Measurements from ENCODE around the gene SEM1. TPM values are rescaled to one million over a fixed set of nuclear protein-coding genes. Genes with fewer than 3 reads are reported as not detected.
A peak's percentile ranks its signal among the peaks of the same experiment; 100 is the strongest.

SEM1 gene
- total and polyA plus RNA-seq, 9 of the 15 experiments (the other 6 are each of a cell fraction or from before 2014, with no cell fraction given), result 74.7 to 938 (median 454) TPM

- TF ChIP-seq, protein P1, sequence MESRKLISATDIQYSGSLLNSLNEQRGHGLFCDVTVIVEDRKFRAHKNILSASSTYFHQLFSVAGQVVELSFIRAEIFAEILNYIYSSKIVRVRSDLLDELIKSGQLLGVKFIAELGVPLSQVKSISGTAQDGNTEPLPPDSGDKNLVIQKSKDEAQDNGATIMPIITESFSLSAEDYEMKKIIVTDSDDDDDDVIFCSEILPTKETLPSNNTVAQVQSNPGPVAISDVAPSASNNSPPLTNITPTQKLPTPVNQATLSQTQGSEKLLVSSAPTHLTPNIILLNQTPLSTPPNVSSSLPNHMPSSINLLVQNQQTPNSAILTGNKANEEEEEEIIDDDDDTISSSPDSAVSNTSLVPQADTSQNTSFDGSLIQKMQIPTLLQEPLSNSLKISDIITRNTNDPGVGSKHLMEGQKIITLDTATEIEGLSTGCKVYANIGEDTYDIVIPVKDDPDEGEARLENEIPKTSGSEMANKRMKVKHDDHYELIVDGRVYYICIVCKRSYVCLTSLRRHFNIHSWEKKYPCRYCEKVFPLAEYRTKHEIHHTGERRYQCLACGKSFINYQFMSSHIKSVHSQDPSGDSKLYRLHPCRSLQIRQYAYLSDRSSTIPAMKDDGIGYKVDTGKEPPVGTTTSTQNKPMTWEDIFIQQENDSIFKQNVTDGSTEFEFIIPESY (CRISPR knock-in tag; IDR thresholded peaks at IDR 0.05), result no peak
- TF ChIP-seq FOXP1 (CRISPR knock-in tag; IDR thresholded peaks at IDR 0.05) (no peak), HDAC1 (IDR thresholded peaks at IDR 0.05) (peak in 1 of 2 experiments; percentile 82; a peak in 2 of 4 replicates), MEF2A (IDR thresholded peaks at IDR 0.05; ENCODE audit: control insufficient read depth, low read depth, low read length) (no peak), MCM7 (IDR thresholded peaks at IDR 0.05) (no peak), ZNF282 (CRISPR knock-in tag; IDR thresholded peaks at IDR 0.05) (no peak), ZBTB2 (IDR thresholded peaks at IDR 0.05) (peak; percentile 76), POLR2B (IDR thresholded peaks at IDR 0.05; ENCODE audit: low read depth, partially characterized antibody) (peak; percentile 92), ATF2 (CRISPR knock-in tag; IDR thresholded peaks at IDR 0.05) (no peak), MXI1 (IDR thresholded peaks at IDR 0.05; ENCODE audit: low read depth, low read length) (0 out of 2 replicates have a peak, but pooled peaks have one; percentile 17), NR2C2 (CRISPR knock-in tag; IDR thresholded peaks at IDR 0.05) (peak; percentile 51; the same call in 1 of the 2 replicates), NR2C2 (tag; IDR thresholded peaks at IDR 0.05) (peak; percentile 48), ZNF518B (CRISPR knock-in tag; IDR thresholded peaks at IDR 0.05) (no peak), CBX1 (IDR thresholded peaks at IDR 0.05; ENCODE audit: low read depth) (peak; percentile 57; the same call in 1 of the 2 replicates), ZNF197 (CRISPR knock-in tag; IDR thresholded peaks at IDR 0.05; ENCODE audit: low read depth) (0 out of 2 replicates have a peak, but pooled peaks have one; percentile 52)
- TF ChIP-seq, protein P2, sequence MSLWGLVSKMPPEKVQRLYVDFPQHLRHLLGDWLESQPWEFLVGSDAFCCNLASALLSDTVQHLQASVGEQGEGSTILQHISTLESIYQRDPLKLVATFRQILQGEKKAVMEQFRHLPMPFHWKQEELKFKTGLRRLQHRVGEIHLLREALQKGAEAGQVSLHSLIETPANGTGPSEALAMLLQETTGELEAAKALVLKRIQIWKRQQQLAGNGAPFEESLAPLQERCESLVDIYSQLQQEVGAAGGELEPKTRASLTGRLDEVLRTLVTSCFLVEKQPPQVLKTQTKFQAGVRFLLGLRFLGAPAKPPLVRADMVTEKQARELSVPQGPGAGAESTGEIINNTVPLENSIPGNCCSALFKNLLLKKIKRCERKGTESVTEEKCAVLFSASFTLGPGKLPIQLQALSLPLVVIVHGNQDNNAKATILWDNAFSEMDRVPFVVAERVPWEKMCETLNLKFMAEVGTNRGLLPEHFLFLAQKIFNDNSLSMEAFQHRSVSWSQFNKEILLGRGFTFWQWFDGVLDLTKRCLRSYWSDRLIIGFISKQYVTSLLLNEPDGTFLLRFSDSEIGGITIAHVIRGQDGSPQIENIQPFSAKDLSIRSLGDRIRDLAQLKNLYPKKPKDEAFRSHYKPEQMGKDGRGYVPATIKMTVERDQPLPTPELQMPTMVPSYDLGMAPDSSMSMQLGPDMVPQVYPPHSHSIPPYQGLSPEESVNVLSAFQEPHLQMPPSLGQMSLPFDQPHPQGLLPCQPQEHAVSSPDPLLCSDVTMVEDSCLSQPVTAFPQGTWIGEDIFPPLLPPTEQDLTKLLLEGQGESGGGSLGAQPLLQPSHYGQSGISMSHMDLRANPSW (CRISPR knock-in tag; IDR thresholded peaks at IDR 0.05), result no peak
These were observed at the start of gene SEM1 (continued) for GRCh38 chr7:96709381-96710228.
